H1 (cell line): ENCODE data around the gene PAEP. TPM values are rescaled to one million over a fixed set of nuclear protein-coding genes. Genes with fewer than 3 reads are reported as not detected.

Source experiments
- CTCF ChIA-PET: fragments of 300-600 bp; sonication (Branson Sonifier 250); formaldehyde crosslinking; loops from one replicate; lab custom pipeline; 2021; ENCODE audit not compliant: partially characterized antibody; lab: Charles Lee
- POLR2A ChIA-PET: fragments of 300-600 bp; sonication (Branson Sonifier 250); formaldehyde crosslinking; loops from one replicate; lab custom pipeline; 2021; ENCODE audit warnings: inconsistent platforms; ENCODE audit not compliant: partially characterized antibody; lab: Charles Lee
- DNase-seq, 2 experiments: peaks; one replicate each; pipeline versions ENCODE4 v3.0.0 to v3.0.0-alpha.2; 2010 to 2022; ENCODE audit warnings: low spot score in 2 of 2, low read depth in 1 of 2, mixed read lengths in 1 of 2
- FAIRE-seq: peaks from 2 replicates; lab custom pipeline; 2011; peaks lifted over from hg19 to GRCh38; lab: Jason Lieb, UNC
- H2AFZ ChIP-seq: 2 replicates; pipeline ENCODE4 v1.8.1; 2012; ENCODE audit warnings: low read length, inconsistent platforms
- H2AK5ac ChIP-seq: 2 replicates; pipeline ENCODE4 v1.6.1; 2013; ENCODE audit warnings: low read depth, low read length
- H2BK120ac ChIP-seq: replicated peaks from 2 replicates; pipeline ENCODE3; 2013; ENCODE audit warnings: low read depth, low read length, inconsistent platforms
- H2BK12ac ChIP-seq: 2 replicates; pipeline ENCODE4 v1.6.1; 2013; ENCODE audit warnings: low read depth, low read length
- H2BK15ac ChIP-seq: 2 replicates; pipeline ENCODE4 v1.6.1; 2013; ENCODE audit warnings: low read length
- H2BK20ac ChIP-seq: 2 replicates; pipeline ENCODE4 v1.6.1; 2013; ENCODE audit warnings: low read length
- H2BK5ac ChIP-seq: 2 replicates; pipeline ENCODE4 v1.6.1; 2013; ENCODE audit warnings: low read depth, low read length
- H3K14ac ChIP-seq: 2 replicates; pipeline ENCODE4 v1.6.1; 2013; ENCODE audit warnings: inconsistent platforms; ENCODE audit not compliant: insufficient read length
- H3K18ac ChIP-seq: 2 replicates; pipeline ENCODE4 v1.6.1; 2013; ENCODE audit warnings: low read length; ENCODE audit errors: extremely low read depth
- H3K23ac ChIP-seq: 2 replicates; pipeline ENCODE4 v1.6.1; 2013; ENCODE audit warnings: inconsistent platforms; ENCODE audit not compliant: insufficient read length
- H3K23me2 ChIP-seq: 2 replicates; pipeline ENCODE4 v1.6.1; 2013; ENCODE audit warnings: low read depth, low read length
- H3K27ac ChIP-seq: 2 replicates; pipeline ENCODE4 v1.6.1; 2011; ENCODE audit warnings: low read depth, low read length, inconsistent platforms
- H3K27me3 ChIP-seq, 4 experiments: replicated peaks in 1 of 4; 1 replicate in 1 of 4; 2 replicates in 3 of 4; pipeline versions ENCODE4 v1.6.1 to v1.8.1; 2011 to 2013; ENCODE audit warnings: low read length in 3 of 4, mild to moderate bottlenecking in 3 of 4, inconsistent platforms in 2 of 4, mixed read lengths in 2 of 4, moderate library complexity in 1 of 4; ENCODE audit not compliant: control insufficient read depth in 3 of 4, insufficient read depth in 3 of 4; ENCODE audit errors: extremely low read depth in 1 of 4
- H3K36me3 ChIP-seq, 4 experiments: 2 replicates each; pipeline versions ENCODE4 v1.6.1 to v1.8.1; 2011 to 2013; ENCODE audit warnings: mild to moderate bottlenecking in 4 of 4, low read length in 3 of 4, moderate library complexity in 2 of 4, control low read depth in 1 of 4, inconsistent platforms in 1 of 4; ENCODE audit not compliant: insufficient read depth in 4 of 4, control insufficient read depth in 2 of 4
- H3K4ac ChIP-seq: replicated peaks from 2 replicates; pipeline ENCODE3; 2013; ENCODE audit warnings: low read length, low read depth, mixed read lengths, inconsistent platforms; ENCODE audit not compliant: insufficient read length
- H3K4me1 ChIP-seq, 4 experiments: replicated peaks in 1 of 4; 1 replicate in 1 of 4; 2 replicates in 3 of 4; pipeline versions ENCODE4 v1.6.1 to v1.8.1; 2011 to 2013; ENCODE audit warnings: low read length in 3 of 4, inconsistent platforms in 2 of 4, mixed read lengths in 1 of 4; ENCODE audit not compliant: insufficient read depth in 4 of 4, control insufficient read depth in 3 of 4
- H3K4me2 ChIP-seq, 2 experiments: 2 replicates each; pipeline versions ENCODE4 v1.6.1 to v1.8.1; 2011 to 2013; ENCODE audit warnings: low read depth in 2 of 2, low read length in 2 of 2, control low read depth in 1 of 2, inconsistent platforms in 1 of 2, mild to moderate bottlenecking in 1 of 2; ENCODE audit not compliant: insufficient read depth in 1 of 2
- H3K4me3 ChIP-seq, 4 experiments: fragments of 200-600, 300-600 bp in 1 of 4; sonication (generic), shearing (Covaris generic), sonication (Bioruptor Twin) in 1 of 4; 2 replicates each; pipeline versions ENCODE4 v1.5.1 to v1.8.1; 2011 to 2016; ENCODE audit warnings: low read length in 4 of 4, low read depth in 3 of 4, control low read depth in 2 of 4, inconsistent platforms in 2 of 4, mild to moderate bottlenecking in 2 of 4, mixed read lengths in 1 of 4, moderate library complexity in 1 of 4; ENCODE audit not compliant: insufficient read depth in 2 of 4; ENCODE audit errors: extremely low read depth in 1 of 4
- H3K56ac ChIP-seq: replicated peaks from 2 replicates; pipeline ENCODE3; 2013; ENCODE audit warnings: low read depth, mild to moderate bottlenecking, mixed read lengths, low read length, inconsistent platforms; ENCODE audit not compliant: insufficient read length
- H3K79me1 ChIP-seq: 2 replicates; pipeline ENCODE4 v1.6.1; 2013; ENCODE audit warnings: low read depth, low read length, control low read depth
- H3K79me2 ChIP-seq, 2 experiments: 2 replicates each; pipeline versions ENCODE4 v1.6.1 to v1.8.1; 2012 to 2013; ENCODE audit warnings: low read length in 2 of 2, mild to moderate bottlenecking in 2 of 2, inconsistent platforms in 1 of 2; ENCODE audit not compliant: insufficient read depth in 2 of 2, control insufficient read depth in 1 of 2
- H3K9ac ChIP-seq, 4 experiments: replicated peaks in 1 of 4; 1 replicate in 1 of 4; 2 replicates in 3 of 4; pipeline versions ENCODE4 v1.6.1 to v1.8.1; 2011 to 2013; ENCODE audit warnings: low read depth in 3 of 4, low read length in 3 of 4, control low read depth in 2 of 4, mild to moderate bottlenecking in 2 of 4, moderate library complexity in 2 of 4, inconsistent platforms in 1 of 4; ENCODE audit errors: extremely low read depth in 1 of 4
- H3K9me3 ChIP-seq, 2 experiments: 2 replicates each; pipeline versions ENCODE4 v1.6.1 to v1.8.1; 2012 to 2013; ENCODE audit warnings: mild to moderate bottlenecking in 2 of 2, moderate library complexity in 2 of 2, control low read depth in 1 of 2, inconsistent platforms in 1 of 2, low read depth in 1 of 2, low read length in 1 of 2, mixed read lengths in 1 of 2; ENCODE audit not compliant: insufficient read depth in 2 of 2
- H4K20me1 ChIP-seq, 2 experiments: replicated peaks in 1 of 2; 2 replicates each; pipeline versions ENCODE3 to v1.8.1; 2011 to 2013; ENCODE audit warnings: inconsistent platforms in 2 of 2, low read length in 2 of 2, mild to moderate bottlenecking in 1 of 2; ENCODE audit not compliant: insufficient read depth in 2 of 2, control insufficient read depth in 1 of 2
- H4K5ac ChIP-seq: 2 replicates; pipeline ENCODE4 v1.6.1; 2013; ENCODE audit warnings: low read length, low read depth, mixed read lengths, inconsistent platforms; ENCODE audit not compliant: insufficient read length
- H4K8ac ChIP-seq: 2 replicates; pipeline ENCODE4 v1.8.0; 2013; ENCODE audit warnings: mild to moderate bottlenecking, moderate library complexity, low read length, inconsistent platforms; ENCODE audit not compliant: insufficient read depth; ENCODE audit errors: extremely low read depth
- H4K91ac ChIP-seq: replicated peaks from 2 replicates; pipeline ENCODE3; 2013; ENCODE audit warnings: low read length, mixed read lengths, inconsistent platforms; ENCODE audit not compliant: insufficient read length
- ATF2 ChIP-seq: IDR thresholded peaks from 2 replicates; pipeline ENCODE4 v1.6.1; 2012; ENCODE audit warnings: low read length, inconsistent platforms
- BRCA1 ChIP-seq: IDR thresholded peaks from 2 replicates; pipeline ENCODE4 v1.6.1; 2012; ENCODE audit warnings: low read depth, low read length, improper control_type of control experiment
- CREB1 ChIP-seq: IDR thresholded peaks from 2 replicates; pipeline ENCODE4 v1.6.1; 2012; ENCODE audit warnings: inconsistent platforms
- EGR1 ChIP-seq: IDR thresholded peaks from 2 replicates; pipeline ENCODE4 v1.6.1; 2011; ENCODE audit warnings: low read depth, low read length, borderline replicate concordance
- GABPA ChIP-seq: IDR thresholded peaks from 2 replicates; pipeline ENCODE4 v1.6.1; 2011; ENCODE audit warnings: mild to moderate bottlenecking, low read length, moderate library complexity, borderline replicate concordance; ENCODE audit not compliant: insufficient read depth
- MAX ChIP-seq: IDR thresholded peaks from 2 replicates; pipeline ENCODE4 v1.6.1; 2012; ENCODE audit warnings: inconsistent platforms
- RBBP5 ChIP-seq: IDR thresholded peaks from 2 replicates; pipeline ENCODE4 v1.7.1; 2012; ENCODE audit warnings: low read depth, mild to moderate bottlenecking, inconsistent platforms, low read length, moderate library complexity, borderline replicate concordance
- SP2 ChIP-seq: IDR thresholded peaks from 2 replicates; pipeline ENCODE4 v1.6.1; 2012; ENCODE audit warnings: mild to moderate bottlenecking, low read length, inconsistent platforms
- TBP ChIP-seq: IDR thresholded peaks from 2 replicates; pipeline ENCODE4 v1.6.1; 2011; ENCODE audit warnings: low read depth, low read length, improper control_type of control experiment
- WGBS, 2 experiments: shearing (Covaris generic) in 1 of 2; methylation state at CpG; one replicate each; pipeline versions ENCODE4 v1.1.6 to v1.1.7; 2013 to 2015; ENCODE audit warnings: low lambda C conversion rate in 2 of 2, mixed read lengths in 2 of 2, inconsistent platforms in 1 of 2, low coverage in 1 of 2, missing lambda C conversion rate in 1 of 2; ENCODE audit not compliant: insufficient replicate concordance in 2 of 2, insufficient coverage in 1 of 2, insufficient read length in 1 of 2; ENCODE audit errors: extremely low coverage in 1 of 2, missing lambda C conversion rate in 1 of 2; 5-methylcytosine and 5-hydroxymethylcytosine counted together
- long read RNA-seq, 2 experiments: library from RNA in 1 of 2; library from capped mRNA in 1 of 2; stranded (forward); transcript quantifications; one replicate each; pipeline ENCODE4 v2.0.0, GENCODE V29; 2021; ENCODE audit warnings: inconsistent platforms in 1 of 2
- polyA minus RNA-seq, 3 experiments: library from RNA; depleted of rRNA, polyadenylated mRNA; stranded (reverse); fragments of >200 nt; gene quantifications; 1 replicate in 2 of 3; 2 replicates in 1 of 3; pipeline ENCODE4 v1.2.3, GENCODE V29; 2011
- polyA plus RNA-seq, 7 experiments: library from polyadenylated mRNA; depleted of rRNA in 3 of 7; stranded (reverse) in 5 of 7; unstranded in 2 of 7; fragments of >200 nt in 5 of 7; fragments of 200-250 nt in 2 of 7; gene quantifications; 1 replicate in 5 of 7; 2 replicates in 1 of 7; 4 replicates in 1 of 7; pipeline versions ENCODE4 v1.2.1 to v1.2.3, GENCODE V29; 2011 to 2013; ENCODE audit warnings: missing spikeins in 2 of 7, mixed read lengths in 2 of 7
- total RNA-seq: library from RNA; stranded (reverse); fragmentation: NEBNext Ultra II Directional; extraction: Animal tissue kit (Norgen Biotek cat#: 25700); gene quantifications from 2 replicates; pipeline ENCODE4 v1.2.1, GENCODE V29; 2021

PAEP gene
- total RNA-seq (not detected in 2 replicates), polyA plus RNA-seq (2011; rRNA removed) (0.19 TPM in 1 of 2 replicates, not detected in the other), polyA minus RNA-seq (2011; rRNA and poly(A)+ RNA removed) (not detected in 2 replicates)
- not detected for polyA plus RNA-seq (2011; cell fraction: cytosol; rRNA removed)
- polyA plus RNA-seq (2011; cell fraction: nucleus; rRNA removed) = not detected
- polyA plus RNA-seq (2012, experiment 1 of 2) = not detected in 4 replicates
- polyA plus RNA-seq (2012, experiment 2 of 2) = not detected
- not detected for polyA plus RNA-seq (2013, experiment 1 of 2)
- polyA plus RNA-seq (2013, experiment 2 of 2) = 0.13 TPM
- not detected for polyA minus RNA-seq (2011; cell fraction: cytosol; rRNA and poly(A)+ RNA removed)
- polyA minus RNA-seq (2011; cell fraction: nucleus; rRNA and poly(A)+ RNA removed) = not detected
- long read RNA-seq, experiment 1 = 0 reads
- long read RNA-seq, experiment 2 = 0 reads

GRCh38 chr9:135561391-135562234, at the start of gene PAEP:
Gene PAEP, plus strand, starts transcription at chr9:135561756.
- Histone ChIP-seq H3K23ac (no peak within 1 kb of the TSS), H2BK15ac (no peak within 1 kb of the TSS), H3K4ac (no peak within 1 kb of the TSS), H3K14ac (no peak within 1 kb of the TSS), H3K56ac (no peak within 1 kb of the TSS), H3K4me3 (no peak within 1 kb of the TSS), H3K9me3 (no peaks in the 10 kb centered on the region), H3K18ac (no peak within 1 kb of the TSS), H4K8ac (peak within 1 kb of the TSS; percentile 59; the same call in 1 of the 2 replicates), H3K27ac (no peak within 1 kb of the TSS), H2AFZ (no peak within 1 kb of the TSS), H4K5ac (no peak within 1 kb of the TSS), H3K79me2 (no peaks in the 10 kb centered on the region), H3K4me1 (no peaks in the 10 kb centered on the region; a peak in 1 of 7 replicates), H3K79me1 (no peaks in the 10 kb centered on the region), H4K91ac (no peak within 1 kb of the TSS), H3K36me3 (no peaks in the 10 kb centered on the region), H2AK5ac (no peak within 1 kb of the TSS), H3K9ac (no peak within 1 kb of the TSS), H2BK5ac (no peak within 1 kb of the TSS), H4K20me1 (no peaks in the 10 kb centered on the region), H3K27me3 (no peaks in the 10 kb centered on the region), H3K23me2 (no peaks in the 10 kb centered on the region; the same call in 1 of the 2 replicates), H2BK12ac (no peak within 1 kb of the TSS), H2BK120ac (no peak within 1 kb of the TSS), H3K4me2 (no peak within 1 kb of the TSS), H2BK20ac (no peak within 1 kb of the TSS)
- whole genome bisulfite sequencing, 2 experiments = 93% methylated on average over 16 of the region's 20 CpGs; no CpG with 5 or more reads in 1 of the 2 experiments
- POLR2A ChIA-PET = no interaction called here
- no peak for DNase-seq
- no peak for FAIRE-seq
- CTCF ChIA-PET = interaction anchor here (0.6 kb wide), 1 partner anchor 121 kb away, joined by 3 read pairs; no protein-coding TSS in a partner anchor
- TF ChIP-seq EGR1 (no peak), BRCA1 (no peak), RBBP5 (no peak), ATF2 (no peak), GABPA (no peak), TBP (no peak), SP2 (no peak), CREB1 (no peak), MAX (no peak)
